Neural progenitor cell (in vitro differentiated cells): ENCODE results near the gene TSPAN16.

ENCODE experiments used
- EZH2phosphoT487 ChIP-seq: fragments of 200-600 bp; sonication (generic); IDR thresholded peaks from 2 replicates; pipeline ENCODE4 v1.6.1; 2017; ENCODE audit warnings: antibody characterized with exemption
- TF ChIP-seq, protein P1 (sequence below): fragments of 200-600 bp; sonication (generic); IDR thresholded peaks from 2 replicates; pipeline ENCODE4 v1.5.1; 2017; ENCODE audit warnings: antibody characterized with exemption, mild to moderate bottlenecking

- TF ChIP-seq, protein P1, sequence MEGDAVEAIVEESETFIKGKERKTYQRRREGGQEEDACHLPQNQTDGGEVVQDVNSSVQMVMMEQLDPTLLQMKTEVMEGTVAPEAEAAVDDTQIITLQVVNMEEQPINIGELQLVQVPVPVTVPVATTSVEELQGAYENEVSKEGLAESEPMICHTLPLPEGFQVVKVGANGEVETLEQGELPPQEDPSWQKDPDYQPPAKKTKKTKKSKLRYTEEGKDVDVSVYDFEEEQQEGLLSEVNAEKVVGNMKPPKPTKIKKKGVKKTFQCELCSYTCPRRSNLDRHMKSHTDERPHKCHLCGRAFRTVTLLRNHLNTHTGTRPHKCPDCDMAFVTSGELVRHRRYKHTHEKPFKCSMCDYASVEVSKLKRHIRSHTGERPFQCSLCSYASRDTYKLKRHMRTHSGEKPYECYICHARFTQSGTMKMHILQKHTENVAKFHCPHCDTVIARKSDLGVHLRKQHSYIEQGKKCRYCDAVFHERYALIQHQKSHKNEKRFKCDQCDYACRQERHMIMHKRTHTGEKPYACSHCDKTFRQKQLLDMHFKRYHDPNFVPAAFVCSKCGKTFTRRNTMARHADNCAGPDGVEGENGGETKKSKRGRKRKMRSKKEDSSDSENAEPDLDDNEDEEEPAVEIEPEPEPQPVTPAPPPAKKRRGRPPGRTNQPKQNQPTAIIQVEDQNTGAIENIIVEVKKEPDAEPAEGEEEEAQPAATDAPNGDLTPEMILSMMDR: no peak
- no peak for TF ChIP-seq EZH2phosphoT487
These were observed 4.8 kb downstream of the TSPAN16 start for GRCh38 chr19:11300811-11301120.
